GM23338 (cell line): ENCODE data around the gene PAGR1.

Source experiments
- CTCF ChIP-seq, 2 experiments: fragments of 200-600 bp in 1 of 2; sonication (generic) in 1 of 2; conservative IDR thresholded peaks; 2 replicates each; pipeline versions ENCODE4 v1.5.1 to v1.6.1; 2016 to 2017; ENCODE audit warnings: antibody characterized with exemption in 2 of 2, low read depth in 2 of 2, mild to moderate bottlenecking in 2 of 2, moderate library complexity in 1 of 2
- POLR2AphosphoS5 ChIP-seq: IDR thresholded peaks from 2 replicates; pipeline ENCODE4 v1.6.1; 2016; ENCODE audit warnings: antibody characterized with exemption, low read depth
- REST ChIP-seq: IDR thresholded peaks from one replicate; pipeline ENCODE4 v1.6.1; 2018; ENCODE audit warnings: antibody characterized with exemption; ENCODE audit not compliant: unreplicated experiment
- STAT1 ChIP-seq: IDR thresholded peaks from one replicate; pipeline ENCODE4 v1.6.1; 2016; ENCODE audit warnings: antibody characterized with exemption; ENCODE audit not compliant: unreplicated experiment

- TF ChIP-seq POLR2AphosphoS5 (peak; percentile 53), CTCF (conservative IDR thresholded peaks at IDR 0.05; ENCODE audit: low read depth in 2 of 2) (no peak), REST (no peak), STAT1 (no peak)
Measured at GRCh38 chr16:29806641-29807425, 9.1 kb upstream of the PAGR1 start.
